Measurements from ENCODE around the gene GRSF1.

DNA sequence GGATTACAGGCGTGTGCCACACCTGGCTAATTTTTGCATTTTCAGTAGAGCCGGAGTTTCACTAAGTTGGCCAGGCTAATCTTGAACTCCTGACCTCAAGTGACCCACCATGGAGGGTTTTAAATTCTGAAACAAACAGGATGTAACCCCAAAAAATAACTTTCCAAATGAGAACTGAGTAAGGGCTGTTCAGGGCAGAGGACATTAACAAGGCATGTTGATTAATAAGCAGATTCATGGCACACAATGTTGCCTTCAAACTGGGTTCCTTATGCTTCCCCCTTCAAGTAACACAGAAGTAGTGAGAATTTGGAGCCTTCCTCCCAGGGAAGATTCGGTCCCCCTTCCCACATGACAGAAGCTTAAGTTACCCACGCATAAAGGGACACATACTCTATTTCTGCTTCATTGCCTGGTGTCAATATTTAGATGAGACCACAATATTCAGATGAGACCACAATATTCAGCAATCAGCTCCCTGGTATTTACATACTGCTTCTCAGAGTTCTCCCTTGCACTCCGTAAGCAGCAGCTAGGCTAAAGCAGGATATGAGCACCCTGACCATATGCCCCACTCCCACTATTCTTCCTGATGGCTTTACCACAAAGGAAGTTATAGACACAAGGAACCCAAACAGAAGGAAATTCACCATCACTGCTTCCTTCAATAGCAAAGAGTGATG is 21.4 kb downstream of the GRSF1 start:
- no peak for TF ChIP-seq SIN3A (IDR thresholded peaks at IDR 0.05; ENCODE audit: borderline replicate concordance, insufficient read depth, low read length)
- TF ChIP-seq POLR2AphosphoS5 (IDR thresholded peaks at IDR 0.05; ENCODE audit: low read depth, low read length) = no peak

Measured in PFSK-1 (cell line).